GM21786 (cell line): ENCODE results near the gene SMYD2.

Experiments used
- ATAC-seq: cut with Tn5 transposase; IDR thresholded peaks from one replicate; pipeline ENCODE4 v1.9.1; 2021; ENCODE audit not compliant: unreplicated experiment

The SMYD2 gene

DNA sequence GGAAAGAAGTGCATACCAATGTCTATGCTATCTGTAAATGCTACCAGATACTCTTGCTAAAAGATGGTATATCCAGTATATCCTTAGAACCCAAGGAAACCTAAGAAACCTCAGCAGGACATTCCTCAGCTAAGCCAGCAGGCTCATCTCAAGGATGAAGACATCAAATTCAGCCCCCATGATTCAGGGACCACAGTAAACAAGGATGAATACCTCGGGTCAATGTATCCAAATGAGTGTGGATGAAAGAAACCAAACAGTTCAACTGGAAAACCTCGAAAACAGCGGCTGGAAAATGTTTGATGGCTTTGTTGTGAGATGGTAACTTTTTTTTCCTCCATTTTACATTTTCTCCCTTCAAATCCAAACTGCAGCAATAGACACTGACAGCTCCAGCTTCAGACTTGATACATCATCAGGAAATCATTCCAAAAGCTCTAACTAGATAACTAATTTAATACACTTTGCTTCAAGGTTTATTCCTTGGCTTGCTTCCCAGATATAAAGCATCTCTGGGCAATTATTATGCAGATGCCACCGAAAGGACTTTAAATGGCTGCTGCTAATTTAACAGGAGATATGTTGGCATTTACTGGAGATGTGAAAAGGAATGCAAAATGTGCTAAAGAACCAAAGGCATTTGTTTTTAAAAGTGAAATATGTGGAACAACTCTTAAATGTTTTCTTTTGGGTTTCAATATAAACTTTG is 73.6 kb downstream of the SMYD2 start:
- no peak for ATAC-seq

DNA sequence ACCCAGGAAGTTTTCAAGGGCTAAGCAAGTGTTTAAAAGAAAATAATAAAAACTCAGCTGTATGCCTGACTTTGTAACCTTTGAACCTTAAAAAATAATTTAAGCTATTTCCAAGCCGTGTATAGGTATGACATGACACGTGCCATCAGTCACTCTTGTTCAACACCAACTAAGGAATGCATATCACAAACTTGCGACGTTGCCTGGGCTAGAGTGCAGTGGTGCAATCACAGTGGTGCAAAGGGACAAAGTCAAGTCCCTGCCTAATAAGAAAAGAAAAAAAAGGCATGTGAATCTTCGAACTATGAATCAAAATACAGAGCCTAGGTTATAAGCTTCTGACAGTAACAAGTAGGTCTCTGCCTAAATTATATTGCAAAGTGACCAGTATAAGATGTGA is 79.2 kb downstream of the SMYD2 start:
- no peak for ATAC-seq

DNA sequence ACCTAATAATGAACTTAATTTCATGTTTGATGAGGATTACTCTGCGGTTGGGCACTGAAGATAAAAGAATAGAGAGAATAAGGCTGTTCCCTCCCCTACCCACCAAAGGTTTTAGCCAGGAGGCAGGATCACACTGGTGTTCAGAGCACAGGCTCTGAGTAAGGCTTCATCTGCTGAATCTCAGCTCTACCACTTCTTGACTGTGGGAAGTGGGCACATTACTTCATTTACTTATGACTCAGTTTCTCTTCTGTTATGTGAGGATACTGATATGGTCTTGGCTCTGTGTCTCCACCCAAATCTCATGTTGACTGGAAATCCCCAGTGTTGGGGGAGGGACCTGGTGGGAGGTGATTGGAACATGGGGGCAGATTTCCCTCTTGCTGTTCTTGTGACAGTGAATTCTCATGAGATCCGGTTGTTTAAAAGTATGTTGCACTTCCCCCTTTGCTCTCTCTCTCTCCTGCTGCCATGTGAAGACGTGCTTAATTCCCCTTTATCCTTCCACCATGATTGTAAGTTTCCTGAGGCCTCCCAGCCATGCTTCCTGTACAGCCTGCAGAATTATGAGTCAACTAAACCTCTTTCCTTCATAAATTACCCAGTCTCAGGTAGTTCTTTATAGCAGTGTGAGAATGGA is 79.7 kb downstream of the SMYD2 start:
- ATAC-seq = no peak

DNA sequence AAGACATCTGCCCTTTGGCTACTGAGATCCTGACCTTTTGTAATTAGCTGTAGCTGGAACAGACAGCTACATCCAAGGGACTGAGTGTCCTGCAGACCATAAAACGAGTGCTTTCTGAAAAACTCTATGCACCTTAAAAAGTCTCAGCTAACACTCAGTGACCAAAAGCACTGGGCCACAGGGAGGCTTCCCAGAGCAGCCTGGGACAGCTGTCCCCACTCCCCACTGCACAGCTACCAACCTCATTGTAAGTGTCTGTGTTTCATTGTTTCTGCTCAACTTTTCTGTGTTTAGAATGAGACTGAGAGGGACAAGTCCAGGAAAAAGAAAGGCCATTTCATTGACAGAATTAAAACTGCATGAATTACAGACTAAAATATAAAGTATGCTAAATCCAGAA is 80.7 kb downstream of the SMYD2 start:
- ATAC-seq = no peak

DNA sequence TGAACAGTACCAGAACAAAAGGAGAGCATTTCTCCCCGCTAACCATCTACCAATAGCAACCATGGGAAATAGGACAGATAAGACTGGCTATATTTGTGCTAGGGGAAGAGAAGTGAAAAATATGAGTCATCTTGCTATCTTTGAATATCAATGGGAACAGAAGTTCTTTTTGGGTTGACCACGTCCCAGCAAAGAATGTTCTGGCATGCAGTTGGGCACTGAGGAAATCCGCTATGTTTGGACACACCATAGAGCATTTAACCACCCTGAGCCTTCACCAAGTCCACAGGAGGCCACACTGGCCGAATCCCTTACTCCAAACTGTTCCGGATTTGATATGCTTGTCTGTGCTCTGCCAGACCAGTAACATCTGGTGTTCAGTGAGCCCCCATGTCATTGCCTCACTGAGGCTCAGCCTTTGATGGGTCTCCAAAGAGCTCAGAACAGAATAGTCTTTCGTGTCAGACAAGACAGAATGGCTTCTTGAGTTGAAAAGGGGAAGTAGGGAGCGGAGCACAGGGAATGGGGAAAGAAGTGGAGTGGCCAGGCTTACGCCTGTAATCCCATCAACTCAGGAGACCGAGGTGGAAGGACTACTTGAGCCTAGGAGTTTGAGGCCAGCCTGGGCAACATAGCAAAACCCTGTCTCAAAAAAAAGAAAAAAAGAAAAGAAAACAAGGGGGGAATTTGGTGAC is 81.4 kb downstream of the SMYD2 start:
- no peak for ATAC-seq

DNA sequence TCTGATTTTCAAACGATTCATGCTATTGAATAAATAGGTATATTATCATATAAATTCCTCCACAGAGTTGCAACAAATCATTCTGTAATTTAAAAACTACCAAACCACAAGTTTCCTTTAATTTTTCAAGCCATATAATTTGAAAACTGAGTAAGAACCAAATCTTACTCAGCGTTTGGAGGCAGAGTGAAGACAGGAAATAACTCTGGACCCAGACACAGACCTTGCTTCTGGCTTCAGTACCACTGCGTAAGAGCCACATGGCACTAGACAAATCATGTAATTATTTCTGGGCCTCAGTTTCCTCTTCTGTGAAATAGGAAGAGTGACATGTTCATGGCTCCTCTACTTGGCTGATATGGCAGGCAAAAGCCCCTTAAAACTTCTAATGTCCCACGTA is 82.4 kb downstream of the SMYD2 start:
- ATAC-seq = no peak

DNA sequence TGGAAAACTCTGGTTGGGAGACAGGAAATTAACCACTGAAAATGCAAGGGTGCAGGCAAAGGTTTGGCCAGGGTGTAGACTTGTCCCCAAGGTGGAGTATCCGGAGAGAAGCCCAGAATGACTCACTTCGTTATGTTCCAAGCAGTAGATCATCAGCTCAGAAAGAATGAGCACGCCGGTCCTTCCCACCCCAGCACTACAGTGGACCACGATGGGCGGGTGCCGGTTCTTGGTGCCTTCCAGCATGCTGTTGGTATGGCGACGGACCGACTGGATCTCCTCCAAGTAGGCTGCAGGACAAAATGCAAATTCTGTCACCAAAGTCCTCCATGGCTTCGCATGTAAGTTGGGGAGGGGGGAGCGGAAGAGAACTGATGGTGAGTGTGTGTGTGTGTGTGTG is 83.4 kb downstream of the SMYD2 start:
- ATAC-seq = no peak

DNA sequence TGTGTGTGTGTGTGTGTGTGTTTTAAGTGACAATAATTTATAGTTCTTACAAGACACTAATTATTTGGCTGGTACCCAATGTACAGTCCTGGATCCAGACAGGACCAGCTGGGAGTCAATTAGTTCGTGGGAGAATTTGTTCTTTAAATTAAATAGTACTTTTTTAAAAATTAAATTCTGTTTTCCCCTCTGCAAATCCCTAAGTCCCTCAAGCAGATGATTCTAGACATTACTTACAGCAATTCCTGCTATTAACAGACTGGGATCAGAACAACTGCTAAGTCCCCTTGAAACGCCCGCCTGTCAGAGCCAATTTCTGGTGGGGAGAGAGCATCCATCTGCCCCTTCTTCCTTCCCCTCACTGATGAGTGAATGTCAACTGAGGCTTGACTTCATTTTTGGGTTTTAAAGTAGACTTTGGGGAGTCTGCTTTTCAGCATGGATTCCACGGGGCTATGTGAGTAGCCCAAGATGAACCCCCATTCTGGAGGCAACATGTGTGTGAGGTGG is 83.9 kb downstream of the SMYD2 start:
- no peak for ATAC-seq

DNA sequence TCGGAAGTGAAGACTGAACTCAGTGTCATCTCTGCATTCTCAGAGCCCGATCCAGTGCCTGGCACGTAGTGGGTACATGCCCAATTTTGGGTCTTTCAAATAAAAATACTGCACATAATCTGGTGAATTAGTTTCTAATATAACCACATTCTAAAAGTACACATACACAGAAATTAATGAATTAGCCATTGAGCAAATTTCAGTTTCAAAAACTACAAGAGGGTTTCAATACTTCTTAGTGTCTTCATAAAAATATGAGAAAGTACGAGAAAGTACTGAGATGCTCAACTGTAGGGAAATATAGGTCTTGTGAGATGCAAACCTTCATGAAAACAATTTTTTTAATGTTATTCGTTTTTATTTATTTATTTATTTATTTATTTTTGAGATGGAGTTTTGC is 86.9 kb downstream of the SMYD2 start:
- ATAC-seq = no peak

DNA sequence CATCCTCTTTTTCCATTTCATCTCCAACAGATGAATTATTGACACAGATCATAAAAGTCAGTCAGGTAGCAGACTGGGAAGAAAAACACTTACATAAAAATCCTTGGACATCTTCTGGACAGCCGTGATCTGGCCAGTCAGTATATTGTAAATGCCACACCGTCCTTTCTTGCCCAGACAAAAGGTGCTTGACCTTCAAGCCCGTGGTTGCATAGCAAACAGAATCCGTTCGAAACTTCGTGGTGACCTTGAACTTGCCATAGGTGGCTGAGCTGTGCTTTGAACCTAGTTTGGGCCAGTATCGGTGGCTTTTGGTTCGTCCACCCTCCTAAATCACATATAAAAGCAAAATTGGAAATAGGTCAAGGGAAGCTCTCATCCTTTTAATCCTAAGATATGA is 88.4 kb downstream of the SMYD2 start:
- no peak for ATAC-seq

DNA sequence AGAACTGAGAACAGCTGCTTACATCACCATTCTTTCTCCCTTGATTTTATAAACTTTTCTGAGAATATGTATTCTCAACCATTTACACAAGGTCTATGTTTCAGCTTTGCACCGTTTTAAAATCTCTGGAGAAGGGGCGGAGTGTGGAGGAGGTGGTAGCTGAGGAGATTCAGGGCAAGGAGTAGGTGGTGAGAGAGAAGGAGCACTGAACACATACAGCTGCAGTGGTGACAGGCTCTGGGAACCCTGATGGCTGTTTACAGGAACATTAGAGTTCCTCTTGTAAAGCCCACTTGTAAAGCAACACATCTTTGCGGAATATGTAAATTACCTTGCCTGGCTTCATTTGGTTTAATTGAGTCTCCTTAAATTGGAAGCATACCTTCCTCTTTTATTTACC is 89.7 kb downstream of the SMYD2 start:
- ATAC-seq = no peak

DNA sequence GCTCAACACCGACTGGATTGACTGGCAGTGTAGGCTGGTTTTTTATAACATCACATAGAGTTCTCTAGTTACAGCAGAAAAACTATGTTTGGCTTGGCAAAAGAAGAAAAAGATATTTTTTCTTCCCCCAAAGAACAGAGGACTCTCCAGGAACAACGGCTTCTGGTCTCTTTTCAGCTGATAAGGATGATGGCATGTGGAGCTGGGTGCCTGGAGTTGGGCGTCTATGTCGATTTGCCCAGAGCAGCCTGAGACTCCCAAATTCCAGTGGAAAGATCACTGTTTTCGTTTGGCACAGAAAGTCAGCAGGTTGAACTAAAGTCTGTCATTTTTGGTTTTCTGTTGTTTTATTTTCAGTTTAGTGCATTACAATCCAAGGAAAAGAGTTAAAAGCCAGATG is 91.1 kb downstream of the SMYD2 start:
- no peak for ATAC-seq

DNA sequence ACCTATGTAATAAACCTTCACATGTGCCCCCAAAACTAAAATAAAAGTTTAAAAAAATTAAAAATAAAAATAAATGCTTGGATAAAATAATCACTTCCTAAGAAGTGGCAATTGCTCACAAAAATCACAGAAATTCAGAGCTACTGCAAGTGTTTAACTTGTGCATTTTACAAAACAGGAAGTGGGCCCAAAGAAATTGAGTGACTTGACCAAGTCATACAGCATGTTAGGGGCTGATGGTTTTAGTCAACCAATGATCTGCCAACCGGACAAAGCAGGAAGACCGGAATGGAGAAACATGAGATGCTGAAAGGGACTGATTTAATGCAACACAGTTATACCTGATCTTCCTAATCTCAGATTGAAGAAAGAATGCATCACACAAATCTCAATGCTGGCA is 96.5 kb downstream of the SMYD2 start:
- ATAC-seq = no peak

DNA sequence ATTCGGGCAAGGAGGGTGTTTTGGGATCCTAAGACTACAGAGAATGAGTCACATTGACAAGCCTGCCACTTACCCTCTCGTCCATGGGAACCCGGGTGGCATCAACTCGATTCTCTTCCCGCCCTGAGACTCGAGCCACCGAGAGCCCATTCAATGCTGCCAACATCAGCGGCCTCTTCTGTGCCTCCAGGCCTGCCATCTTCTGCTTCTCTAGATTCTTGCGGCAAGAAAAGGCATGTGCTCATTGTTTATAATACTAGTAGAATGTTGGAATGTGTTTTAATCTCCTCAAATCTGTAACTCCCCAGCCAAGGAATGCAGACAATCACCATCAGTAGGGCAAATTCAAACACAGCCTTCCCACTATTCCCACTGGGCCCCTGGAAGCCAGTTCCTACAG is 96.9 kb downstream of the SMYD2 start:
- ATAC-seq = no peak

DNA sequence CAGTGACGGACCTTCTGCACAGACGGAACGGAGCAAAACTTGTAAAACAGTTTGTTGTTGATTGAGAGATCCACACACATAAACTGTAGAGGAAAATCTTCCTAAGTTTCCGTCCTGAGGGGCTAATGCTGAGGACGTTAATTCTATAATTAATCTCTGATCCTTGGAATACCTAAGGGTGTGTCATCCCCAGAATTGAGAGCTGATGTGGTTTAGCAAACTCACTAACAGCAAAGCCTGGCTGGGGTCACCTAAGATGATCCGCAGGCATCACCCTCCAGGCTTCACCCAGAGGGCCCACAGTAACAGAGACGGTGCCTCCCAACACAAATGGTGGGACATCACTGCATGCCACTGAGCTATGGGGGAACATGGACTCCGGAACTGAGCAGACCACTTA is 97.5 kb downstream of the SMYD2 start:
- ATAC-seq = no peak

DNA sequence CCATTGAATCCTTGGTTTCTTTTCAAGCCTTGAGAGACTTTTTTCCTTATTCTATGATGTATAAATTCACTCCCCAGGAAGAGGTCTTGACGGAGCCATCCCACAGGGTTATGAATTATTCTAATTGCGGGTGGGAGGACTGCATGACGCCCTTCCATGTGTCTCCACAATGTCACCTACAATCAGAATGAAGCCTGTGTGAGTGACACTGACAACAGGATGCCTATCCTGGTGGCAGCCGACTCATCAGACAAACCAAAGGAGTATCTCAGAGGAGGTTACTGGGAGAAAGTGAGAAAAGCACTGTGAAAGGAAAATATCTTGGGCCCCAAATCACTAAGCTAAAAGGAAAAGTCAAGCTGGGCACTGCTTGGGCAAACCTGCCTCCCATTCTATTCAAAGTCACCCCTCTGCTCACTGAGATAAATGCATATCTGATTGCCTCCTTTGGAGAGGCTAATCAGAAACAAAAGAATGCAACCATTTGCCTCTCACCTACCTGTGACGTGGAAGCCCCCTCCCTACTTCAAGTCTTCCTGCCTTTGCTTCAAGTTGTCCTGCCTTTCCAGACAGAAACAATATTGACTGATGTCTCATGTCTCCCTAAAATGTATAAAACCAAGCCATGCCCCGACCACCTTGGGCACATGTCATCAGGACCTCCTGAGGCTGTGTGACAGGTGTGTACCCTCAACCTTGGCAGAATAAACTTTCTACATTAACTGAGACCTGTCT is 98.4 kb downstream of the SMYD2 start:
- ATAC-seq = no peak

DNA sequence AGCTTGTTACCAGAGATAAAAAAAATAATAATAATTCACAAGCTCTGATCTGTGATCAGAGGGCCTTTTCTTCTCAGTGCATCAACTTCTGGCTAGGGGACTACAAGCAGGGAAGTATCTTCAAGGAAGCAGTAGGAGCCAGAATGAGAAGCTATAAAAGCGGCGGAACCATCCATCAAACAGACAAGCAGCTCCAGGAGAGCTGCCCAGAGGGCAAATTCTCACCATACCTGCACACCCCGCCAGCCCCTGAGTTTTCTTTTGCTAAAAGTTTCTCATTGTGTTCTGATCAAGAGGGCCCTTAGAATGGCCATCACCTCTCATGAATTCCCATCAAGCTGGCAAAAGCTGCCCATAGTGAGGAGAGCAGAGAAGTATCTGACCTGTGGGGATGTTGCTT is 99.4 kb downstream of the SMYD2 start:
- ATAC-seq = no peak

DNA sequence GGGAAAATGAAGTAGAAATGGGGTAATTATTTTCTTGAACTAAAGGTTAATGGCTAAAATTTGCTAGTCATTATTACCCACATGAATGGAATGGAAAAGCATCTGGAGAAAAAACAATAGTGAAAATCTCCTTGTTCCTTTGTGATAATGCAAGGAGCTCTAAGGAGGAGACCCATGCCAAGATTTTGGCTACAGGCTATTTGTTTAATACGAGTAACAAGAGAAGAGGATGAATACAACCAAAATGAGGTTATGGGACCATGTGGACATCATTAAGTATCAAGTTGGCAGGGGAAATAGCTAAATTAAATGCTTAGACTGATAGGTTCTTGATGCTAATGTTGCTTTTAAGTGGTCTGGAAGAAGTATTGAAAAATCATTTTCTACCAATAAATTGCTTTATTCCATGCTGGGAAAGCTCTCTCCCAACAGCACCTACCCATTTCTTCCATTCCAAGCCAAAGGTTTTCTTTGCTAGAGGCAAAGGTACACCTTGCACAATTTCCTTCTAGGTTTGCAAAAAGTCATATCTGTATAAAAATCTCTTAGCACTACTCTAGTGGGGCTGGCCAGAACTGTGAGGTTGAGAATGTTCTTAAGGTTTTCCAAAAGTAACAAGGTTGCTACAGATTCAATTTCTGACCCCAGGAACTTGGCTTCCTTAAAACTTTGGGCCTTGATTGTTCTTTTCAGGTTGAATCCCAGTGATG is 100.2 kb downstream of the SMYD2 start:
- ATAC-seq = no peak

DNA sequence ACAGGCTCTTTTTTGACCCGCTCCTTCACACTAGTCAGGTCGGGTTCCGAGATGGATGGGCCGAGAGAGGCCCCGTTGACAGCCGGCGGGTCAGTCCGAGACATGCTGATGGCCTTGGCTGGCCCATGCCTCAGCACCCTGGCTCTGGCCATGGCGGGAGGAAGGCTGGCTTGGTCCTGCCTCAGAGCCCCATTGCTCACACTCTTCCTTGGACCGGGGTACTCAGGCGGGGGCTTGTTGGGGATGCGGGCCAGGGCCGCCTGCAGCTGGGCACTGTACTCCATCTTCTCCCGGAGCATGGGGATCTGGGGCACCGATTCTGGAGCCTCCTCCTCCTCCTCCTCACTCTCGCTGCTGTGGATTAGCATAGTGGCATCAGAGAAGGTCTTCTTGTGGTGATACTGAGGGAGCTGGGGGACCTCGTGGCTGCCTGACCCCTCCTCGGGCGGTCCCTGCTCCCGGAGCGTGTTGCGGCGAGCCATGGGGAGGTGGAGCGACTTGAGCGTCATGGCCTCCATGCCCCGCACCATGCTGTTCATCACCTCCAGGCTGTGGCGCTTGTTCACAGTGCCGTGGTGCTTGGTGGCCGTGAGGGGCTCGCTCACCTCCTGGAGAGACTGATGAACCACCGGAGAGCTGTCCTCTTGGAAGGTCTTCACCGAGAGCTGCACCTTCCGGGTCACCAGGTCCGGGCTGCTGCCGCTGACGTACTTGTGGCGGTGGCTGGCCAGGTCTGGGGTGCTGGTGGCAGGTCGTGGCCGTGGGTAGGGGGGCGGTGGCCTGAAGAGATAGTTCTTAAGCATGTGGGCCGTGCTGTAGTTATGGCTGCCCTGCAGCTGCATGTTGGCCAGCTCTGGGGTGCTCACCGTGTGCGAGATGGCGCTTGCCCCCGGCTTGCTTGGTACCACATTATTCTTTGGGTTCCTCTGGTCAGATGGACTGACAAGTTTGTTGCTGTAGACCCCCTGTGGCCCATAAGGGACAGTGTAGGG is 102.7 kb downstream of the SMYD2 start:
- no peak for ATAC-seq
